Activated CD4-positive, CD25-positive, alpha-beta regulatory T cell treated with anti-CD3 and anti-CD28 coated beads, Interleukin-2, amount 50 U/mL, for 16 hours (primary cell): Measurements from ENCODE around the gene RRAGD.

Experiments
- DNase-seq: peaks from one replicate; pipeline ENCODE4 v3.0.0-alpha.2; 2020; ENCODE audit warnings: low read depth, low spot score

RRAGD gene

GRCh38 chr6:89375427-89376267 lies 36.4 kb downstream of the RRAGD start:
- DNase-seq = peak; percentile 37

GRCh38 chr6:89372506-89372901 lies 39.6 kb downstream of the RRAGD start:
- no peak for DNase-seq

- peak; percentile 66 for DNase-seq
These were observed 40.1 kb downstream of the RRAGD start for GRCh38 chr6:89371849-89372505.

- no peak for DNase-seq
These were observed 43.1 kb downstream of the RRAGD start for GRCh38 chr6:89368999-89369398.

- DNase-seq = peak; percentile 28
These were observed 44.0 kb downstream of the RRAGD start for GRCh38 chr6:89368107-89368506.

- DNase-seq = no peak
These were observed 47.5 kb downstream of the RRAGD start for GRCh38 chr6:89364586-89364985.

- no peak for DNase-seq
These were observed 50.9 kb downstream of the RRAGD start for GRCh38 chr6:89361171-89361570.

GRCh38 chr6:89360415-89360999 lies 51.6 kb downstream of the RRAGD start:
- no peak for DNase-seq

GRCh38 chr6:89359561-89359960 lies 52.5 kb downstream of the RRAGD start:
- no peak for DNase-seq

GRCh38 chr6:89357390-89357789 lies 54.7 kb downstream of the RRAGD start:
- no peak for DNase-seq

- DNase-seq = no peak
These were observed 55.4 kb downstream of the RRAGD start for GRCh38 chr6:89356642-89357170.

GRCh38 chr6:89355511-89356194 lies 56.4 kb downstream of the RRAGD start:
- DNase-seq = no peak

- no peak for DNase-seq
These were observed 58.2 kb downstream of the RRAGD start for GRCh38 chr6:89353702-89354392.

- DNase-seq = no peak
These were observed 58.9 kb downstream of the RRAGD start for GRCh38 chr6:89353118-89353556.

- peak; percentile 43 for DNase-seq
These were observed 59.6 kb downstream of the RRAGD start, which contains the start of gene UBE2J1 for GRCh38 chr6:89352278-89353117. Gene UBE2J1 (minus strand): TSS chr6:89352722. CDS start chr6:89352569, 153 bp downstream.

GRCh38 chr6:89351671-89352277 lies 60.3 kb downstream of the RRAGD start:
- DNase-seq = no peak

GRCh38 chr6:89350281-89350966 lies 61.6 kb downstream of the RRAGD start:
- no peak for DNase-seq

- DNase-seq = no peak
These were observed 63.7 kb downstream of the RRAGD start for GRCh38 chr6:89348372-89348771.

- no peak for DNase-seq
These were observed 64.2 kb downstream of the RRAGD start for GRCh38 chr6:89347825-89348224.
